HG03565 (cell line): Measurements from ENCODE around the gene APLF.
A peak's percentile ranks its signal among the peaks of the same experiment; 100 is the strongest.

Experiments used
- ATAC-seq: cut with Tn5 transposase; IDR thresholded peaks from one replicate; pipeline ENCODE4 v1.9.1; 2021; ENCODE audit warnings: mild to moderate bottlenecking, moderate library complexity; ENCODE audit not compliant: unreplicated experiment

Gene APLF

GRCh38 chr2:68467077-68467960, at the start of gene APLF, which contains the start of gene FBXO48:
Gene APLF, plus strand, starts transcription at chr2:68467585. Its CDS starts 147 bp downstream, at chr2:68467732.
Gene FBXO48, minus strand, starts transcription at chr2:68467294. Its CDS starts 2,149 bp downstream, at chr2:68465145.
- ATAC-seq, result peak; percentile 91

- ATAC-seq, result no peak
These were observed 49.5 kb upstream of the APLF start for GRCh38 chr2:68417926-68418325.

- no peak for ATAC-seq
These were observed 49.0 kb upstream of the APLF start for GRCh38 chr2:68418419-68418818.

GRCh38 chr2:68418855-68419254, 48.5 kb upstream of the APLF start:
- ATAC-seq, result no peak

GRCh38 chr2:68420254-68420910, 47.0 kb upstream of the APLF start:
- ATAC-seq, result no peak

- ATAC-seq, result peak; percentile 83
These were observed 43.3 kb upstream of the APLF start for GRCh38 chr2:68423966-68424650.

GRCh38 chr2:68425503-68425902, 41.9 kb upstream of the APLF start:
- ATAC-seq, result no peak

GRCh38 chr2:68426446-68426845, 40.9 kb upstream of the APLF start:
- ATAC-seq, result no peak

- peak; percentile 22 for ATAC-seq
These were observed 40.4 kb upstream of the APLF start for GRCh38 chr2:68426848-68427579.

- ATAC-seq, result no peak
These were observed 39.3 kb upstream of the APLF start for GRCh38 chr2:68428126-68428525.

GRCh38 chr2:68428746-68429145, 38.6 kb upstream of the APLF start:
- no peak for ATAC-seq

GRCh38 chr2:68429311-68429826, 38.0 kb upstream of the APLF start:
- ATAC-seq, result no peak

- no peak for ATAC-seq
These were observed 35.9 kb upstream of the APLF start for GRCh38 chr2:68431316-68431972.

GRCh38 chr2:68432696-68433658, 34.4 kb upstream of the APLF start:
- no peak for ATAC-seq

GRCh38 chr2:68434981-68435380, 32.4 kb upstream of the APLF start:
- ATAC-seq, result no peak

GRCh38 chr2:68435615-68436014, 31.8 kb upstream of the APLF start:
- ATAC-seq, result no peak

GRCh38 chr2:68436270-68436669, 31.1 kb upstream of the APLF start:
- no peak for ATAC-seq

GRCh38 chr2:68438455-68439303, 28.7 kb upstream of the APLF start:
- ATAC-seq, result no peak
